GM21528 (cell line): ENCODE data around the gene CERS6.
"Not testable (repeated sequence)": the region's sequence is repeated elsewhere in the genome, so short reads cannot be mapped to it uniquely, and the experiment has no call there.

Source experiments
- ATAC-seq: cut with Tn5 transposase; IDR thresholded peaks from one replicate; pipeline ENCODE4 v1.9.1; 2021; ENCODE audit warnings: mild to moderate bottlenecking, moderate library complexity; ENCODE audit not compliant: unreplicated experiment, low FRiP score

Gene CERS6

GRCh38 chr2:168626096-168626495, 170.0 kb downstream of the CERS6 start:
- ATAC-seq: no peak

GRCh38 chr2:168626647-168627046, 170.6 kb downstream of the CERS6 start:
- no peak for ATAC-seq

- ATAC-seq: no peak
Observed at GRCh38 chr2:168632709-168633121, 176.6 kb downstream of the CERS6 start.

GRCh38 chr2:168633200-168633599, 177.1 kb downstream of the CERS6 start:
- ATAC-seq: no peak

GRCh38 chr2:168633895-168634294, 177.8 kb downstream of the CERS6 start:
- ATAC-seq: peak; percentile 66

GRCh38 chr2:168635065-168635577, 179.0 kb downstream of the CERS6 start:
- ATAC-seq: no peak

- ATAC-seq: no peak
Observed at GRCh38 chr2:168639018-168639417, 182.9 kb downstream of the CERS6 start.

GRCh38 chr2:168639441-168639898, 183.4 kb downstream of the CERS6 start:
- ATAC-seq: no peak

GRCh38 chr2:168640039-168640438, 184.0 kb downstream of the CERS6 start:
- no peak for ATAC-seq

- no peak for ATAC-seq
Observed at GRCh38 chr2:168641636-168642035, 185.6 kb downstream of the CERS6 start.

- ATAC-seq: no peak
Observed at GRCh38 chr2:168642873-168643272, 186.8 kb downstream of the CERS6 start.

- ATAC-seq: no peak
Observed at GRCh38 chr2:168643979-168644378, 187.9 kb downstream of the CERS6 start.

- no peak for ATAC-seq
Observed at GRCh38 chr2:168645696-168646338, 189.7 kb downstream of the CERS6 start.

- ATAC-seq: no peak
Observed at GRCh38 chr2:168649105-168649504, 193.0 kb downstream of the CERS6 start.

GRCh38 chr2:168649562-168649961, 193.5 kb downstream of the CERS6 start:
- no peak for ATAC-seq

- ATAC-seq: no peak
Observed at GRCh38 chr2:168650139-168650538, 194.1 kb downstream of the CERS6 start.

- ATAC-seq: no peak
Observed at GRCh38 chr2:168650781-168651180, 194.7 kb downstream of the CERS6 start.

- no peak for ATAC-seq
Observed at GRCh38 chr2:168652997-168653921, 197.2 kb downstream of the CERS6 start.

GRCh38 chr2:168654705-168655104, 198.6 kb downstream of the CERS6 start:
- ATAC-seq: no peak

- ATAC-seq: no peak
Observed at GRCh38 chr2:168655207-168655606, 199.1 kb downstream of the CERS6 start.

GRCh38 chr2:168657378-168657777, 201.3 kb downstream of the CERS6 start:
- not testable (repeated sequence) for ATAC-seq
